Germinal center (tissue), 1 donor: ENCODE measurements around the gene SHROOM3.

ENCODE experiments used
- DNase-seq: peaks from one replicate; pipeline ENCODE4 v3.0.0; 2012; ENCODE audit warnings: mixed read lengths, low spot score

SHROOM3 gene

DNA sequence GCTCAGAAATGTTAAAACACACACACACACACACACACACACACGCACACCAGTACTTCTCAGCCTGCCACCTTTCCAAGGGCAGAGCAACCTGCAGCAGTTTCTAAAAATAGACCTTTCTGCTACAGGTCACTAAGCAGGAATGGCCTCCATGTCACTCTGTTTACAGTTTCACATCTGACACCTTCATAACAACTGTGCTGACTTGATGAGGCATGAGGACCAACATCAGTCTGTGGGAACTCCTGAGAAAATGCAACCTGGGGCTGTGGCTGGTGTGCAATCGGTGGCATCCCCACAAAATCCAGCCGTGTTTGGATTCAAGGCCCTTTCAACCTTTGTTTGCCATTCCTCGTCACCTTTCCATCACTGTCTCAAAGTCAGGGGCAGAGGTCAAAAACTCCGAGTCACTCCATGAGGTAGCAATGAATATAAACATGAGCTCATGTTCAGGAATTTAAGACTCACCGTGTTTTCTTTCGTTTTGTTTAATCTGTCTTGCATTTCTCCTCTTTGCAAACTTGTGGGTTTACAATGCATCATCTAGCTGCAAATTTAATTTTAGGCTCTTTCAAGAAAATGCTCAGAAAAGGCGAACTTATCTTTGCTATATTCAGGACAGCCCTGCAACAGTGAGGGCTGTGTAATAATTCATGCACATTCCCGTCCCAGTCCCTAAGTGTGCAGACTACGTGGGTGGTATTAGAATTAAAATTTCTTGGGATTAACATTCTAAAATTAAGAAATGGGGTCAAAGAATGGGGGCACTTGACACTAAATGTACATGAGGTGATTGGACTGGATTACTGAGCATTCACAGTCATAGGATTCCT is 135.3 kb downstream of the SHROOM3 start:
- DNase-seq = no peak

DNA sequence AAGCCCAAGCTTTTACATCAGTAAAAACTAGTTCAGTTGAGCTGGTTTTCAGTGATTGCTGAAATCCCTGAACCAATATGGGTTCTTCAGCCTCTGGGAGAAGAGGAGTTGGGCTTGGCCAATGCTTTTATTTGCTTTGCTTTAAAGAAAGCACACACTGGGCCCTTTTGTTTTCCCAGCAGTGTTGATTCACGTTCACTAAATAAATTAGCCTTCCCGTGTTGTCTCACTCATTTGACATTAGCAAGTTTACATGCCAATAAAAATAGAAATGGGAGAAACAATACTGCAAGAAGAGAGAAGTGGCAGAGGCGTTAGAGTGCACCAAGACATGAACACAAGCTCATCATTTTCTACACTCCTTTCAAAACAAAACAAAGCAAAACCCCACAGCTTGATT is 136.2 kb downstream of the SHROOM3 start:
- DNase-seq = no peak

DNA sequence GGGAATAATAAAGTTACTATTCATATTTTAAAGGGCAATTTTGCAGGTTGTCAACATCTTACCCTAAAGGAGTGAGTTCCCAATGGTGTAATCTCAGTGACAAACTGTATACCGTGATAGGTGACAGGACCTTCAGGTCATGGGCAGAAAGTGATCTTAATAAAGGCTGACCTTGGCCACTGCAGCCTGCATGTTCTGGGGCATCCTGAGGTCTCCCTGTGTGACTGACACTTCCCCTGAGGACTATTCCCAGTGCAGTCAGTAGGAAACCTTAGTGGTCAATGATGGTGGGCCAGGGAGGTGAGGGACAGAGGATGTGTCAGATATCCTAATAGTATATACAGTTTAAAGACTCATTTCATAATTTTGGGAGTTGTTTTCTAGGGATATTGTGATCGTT is 137.2 kb downstream of the SHROOM3 start:
- DNase-seq = no peak

DNA sequence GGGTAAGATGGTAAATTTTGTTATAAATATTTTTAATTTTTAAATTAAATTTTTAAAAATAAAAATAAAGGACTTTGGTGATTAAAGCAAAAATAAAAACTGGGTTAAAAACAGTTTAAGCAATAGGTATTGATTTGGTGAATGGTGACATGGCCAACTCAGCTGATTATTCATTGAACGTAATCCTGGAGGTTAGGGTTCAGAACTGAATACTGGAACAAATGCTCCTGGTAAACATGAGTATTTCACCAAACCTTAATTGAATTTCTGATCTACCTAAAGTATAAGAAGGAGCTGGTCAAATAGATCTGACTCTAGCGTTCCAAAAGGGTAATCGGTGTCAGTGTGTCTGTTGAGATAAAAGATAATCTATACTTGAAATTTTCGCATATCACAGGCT is 141.8 kb downstream of the SHROOM3 start:
- no peak for DNase-seq

DNA sequence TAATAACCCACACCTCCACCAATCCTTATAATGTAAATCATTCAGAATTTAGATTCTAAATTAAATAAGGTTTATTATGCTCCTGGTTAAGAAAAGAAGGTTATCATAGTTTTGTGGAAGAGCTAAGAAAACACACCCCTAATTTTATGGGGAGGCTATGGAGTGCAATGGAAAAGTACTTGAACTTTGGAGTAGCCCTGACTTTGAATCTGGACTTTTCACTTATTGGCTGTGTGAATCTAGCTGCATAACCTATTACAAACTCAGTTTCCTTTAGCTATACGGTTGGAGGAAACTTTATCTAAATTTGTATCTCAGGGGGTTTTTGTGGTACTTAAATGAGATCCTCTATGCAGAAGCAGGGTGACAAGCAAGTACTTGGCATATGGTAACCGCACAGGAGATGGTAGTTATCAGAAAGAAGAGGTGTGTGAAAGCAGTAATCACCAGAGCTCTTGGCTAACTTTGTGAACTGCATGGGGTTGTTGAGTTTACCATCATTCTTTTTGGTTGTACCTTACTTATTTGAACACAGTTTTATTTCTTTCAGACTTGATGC is 143.1 kb downstream of the SHROOM3 start:
- DNase-seq = no peak

DNA sequence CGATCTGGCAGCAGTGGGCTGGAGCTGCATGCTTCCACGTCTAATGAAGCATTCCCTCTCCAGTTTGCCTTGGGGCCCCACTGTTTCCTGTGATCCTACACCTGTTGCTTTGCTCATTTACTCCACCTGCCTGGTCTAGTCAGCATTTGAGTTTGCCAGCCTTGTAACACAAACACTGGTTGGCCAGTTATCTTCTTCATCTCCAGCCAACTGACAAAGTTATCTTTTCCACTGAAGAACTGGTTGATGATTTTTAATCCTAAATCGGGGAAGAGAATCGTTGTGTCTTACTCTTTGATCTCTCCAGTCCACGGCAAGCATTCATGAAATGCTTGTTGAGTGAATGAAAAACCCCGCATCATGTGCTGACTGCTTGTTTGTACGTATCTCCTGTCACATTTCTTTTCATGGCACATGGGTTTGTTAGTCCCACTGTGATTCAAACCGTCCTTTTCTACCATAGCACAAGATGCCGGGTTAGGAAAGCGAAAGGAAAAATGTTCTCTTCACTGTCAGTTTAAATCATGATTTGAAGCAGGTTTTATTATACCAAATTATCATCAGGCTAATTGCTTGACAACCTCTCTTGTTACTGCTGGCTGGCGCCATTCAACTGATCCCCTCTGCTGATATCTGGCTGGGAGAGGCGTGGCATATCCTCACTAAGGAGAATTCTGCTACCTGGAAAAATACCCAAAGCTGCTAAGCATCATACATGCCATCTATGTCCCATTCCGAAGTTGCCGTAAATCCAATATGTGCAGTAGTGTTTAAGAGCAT is 144.8 kb downstream of the SHROOM3 start:
- DNase-seq = no peak

DNA sequence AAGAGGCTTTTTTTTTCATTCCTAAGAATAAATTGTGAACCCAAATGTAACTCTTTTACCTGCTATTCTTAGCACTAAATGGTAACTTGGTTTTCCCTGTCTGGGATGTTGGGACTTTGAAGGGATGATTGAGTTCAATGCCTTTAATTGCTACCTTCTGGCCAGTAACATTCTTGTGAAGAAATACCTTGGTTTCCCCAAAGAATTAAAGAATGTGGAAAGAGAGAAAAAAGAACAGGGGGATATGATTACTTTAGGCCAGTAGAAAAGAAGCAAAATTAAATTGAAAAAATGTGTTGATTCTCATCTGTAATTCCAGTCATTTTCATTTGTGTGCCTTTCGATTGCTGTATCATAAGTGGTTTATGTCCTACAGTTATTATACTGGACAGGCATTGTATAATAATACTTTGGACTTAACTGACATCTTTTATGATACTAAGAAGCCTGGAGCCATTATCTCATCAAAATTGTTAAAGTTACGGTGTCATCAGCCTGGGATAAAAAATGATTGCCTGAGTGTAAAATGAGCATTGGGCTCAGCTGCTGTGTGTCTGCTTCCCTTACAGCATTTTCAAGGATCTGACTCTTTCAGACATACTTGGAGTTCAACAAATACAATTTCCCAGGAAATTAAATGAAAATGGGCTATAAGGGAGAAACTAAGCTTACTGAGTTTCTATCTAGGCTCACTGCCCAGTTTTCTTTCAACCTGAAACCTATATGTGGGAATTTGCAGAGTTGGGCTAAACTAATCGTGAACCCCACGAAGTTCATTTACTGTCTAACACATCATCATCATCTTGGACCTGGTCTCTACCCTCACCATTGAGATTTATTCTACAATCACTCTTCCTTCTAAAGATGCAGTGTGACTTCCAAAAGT is 146.3 kb downstream of the SHROOM3 start:
- no peak for DNase-seq

DNA sequence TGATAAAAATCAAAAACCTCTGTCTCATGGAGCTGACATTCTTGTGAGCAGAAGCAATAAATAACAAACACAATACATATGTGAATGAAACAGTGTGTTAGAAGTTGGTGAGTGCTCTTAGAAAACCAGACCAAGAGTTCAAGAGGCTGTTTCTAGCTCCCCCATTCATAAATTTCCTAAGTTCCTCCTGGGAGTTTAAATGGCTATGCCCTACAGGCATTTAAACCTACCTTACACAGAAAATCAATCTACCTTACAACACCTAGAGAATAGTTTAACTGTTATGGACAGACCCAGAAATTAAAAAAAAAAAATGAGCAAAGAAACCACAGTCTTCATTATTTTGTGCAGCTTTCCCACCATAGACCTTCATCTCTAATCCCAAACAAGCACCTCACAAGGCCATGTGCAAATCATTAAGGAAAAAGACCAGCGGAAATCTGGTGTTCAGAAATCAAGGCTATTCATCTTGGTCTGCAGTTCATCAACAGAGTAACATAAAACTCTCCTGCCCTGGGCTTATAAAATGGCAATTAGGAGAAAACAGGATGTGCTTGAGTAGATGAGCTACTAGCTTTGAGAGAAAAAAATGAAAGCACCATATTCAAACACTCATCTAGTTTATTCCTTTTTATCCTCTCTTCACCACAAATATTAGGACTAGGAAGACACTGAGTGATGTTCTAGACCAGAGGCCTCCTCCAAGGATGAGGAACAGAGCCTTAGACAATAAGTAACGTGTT is 147.2 kb downstream of the SHROOM3 start:
- no peak for DNase-seq

DNA sequence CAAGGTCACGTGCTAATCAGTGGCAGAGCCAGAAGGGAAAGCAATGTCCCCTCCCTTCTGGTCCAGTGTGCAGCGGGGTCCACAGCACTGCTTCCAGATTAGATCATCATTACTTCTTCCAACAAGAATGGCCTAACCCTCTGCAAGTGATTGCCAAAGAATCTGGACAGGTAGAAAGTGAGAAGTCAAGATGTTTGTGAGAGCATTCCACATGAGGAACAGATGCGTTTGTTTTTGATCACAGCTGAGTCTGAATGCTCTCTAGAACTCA is 147.7 kb downstream of the SHROOM3 start:
- DNase-seq = no peak

DNA sequence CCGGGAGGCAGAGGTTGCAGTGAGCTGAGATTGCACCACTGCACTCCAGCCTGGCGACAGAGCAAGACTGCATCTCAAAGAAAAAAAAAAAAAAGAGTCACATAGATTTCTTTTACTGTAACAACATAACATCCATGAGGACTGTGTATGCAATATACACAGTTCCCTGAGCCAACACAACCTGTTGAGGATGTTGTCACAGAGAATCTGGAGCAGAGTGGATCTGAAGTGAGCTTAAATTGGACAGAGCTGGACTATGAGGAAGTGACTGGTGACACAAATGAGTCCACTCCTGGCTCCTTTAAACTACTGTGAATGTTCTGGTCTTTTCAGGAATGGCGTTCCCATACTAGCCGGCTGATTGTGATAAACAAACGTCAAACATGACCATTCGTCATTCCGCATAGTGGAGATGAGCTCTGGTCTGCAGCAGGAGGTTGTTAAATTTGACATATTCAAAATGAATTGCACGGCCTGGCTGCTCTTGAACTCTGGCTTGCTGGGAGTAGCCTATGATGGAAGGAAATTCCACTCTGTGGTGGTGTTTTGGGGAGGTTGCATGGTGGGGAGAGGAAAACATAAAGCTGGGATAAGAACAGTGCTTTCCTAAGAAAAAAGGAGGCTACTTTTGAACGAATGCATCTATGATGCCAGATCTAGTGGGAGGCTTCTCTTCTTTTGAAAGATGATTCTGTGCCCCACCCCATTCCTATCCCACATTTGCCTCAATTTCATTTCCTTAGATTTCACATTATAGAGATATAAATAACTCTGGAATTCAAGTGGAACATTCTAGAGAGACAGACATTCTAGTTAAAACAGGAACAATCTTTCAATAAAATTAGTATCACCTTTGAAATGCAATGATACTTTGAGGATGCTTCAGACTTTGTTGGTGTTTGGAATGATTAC is 149.5 kb downstream of the SHROOM3 start:
- DNase-seq = no peak

DNA sequence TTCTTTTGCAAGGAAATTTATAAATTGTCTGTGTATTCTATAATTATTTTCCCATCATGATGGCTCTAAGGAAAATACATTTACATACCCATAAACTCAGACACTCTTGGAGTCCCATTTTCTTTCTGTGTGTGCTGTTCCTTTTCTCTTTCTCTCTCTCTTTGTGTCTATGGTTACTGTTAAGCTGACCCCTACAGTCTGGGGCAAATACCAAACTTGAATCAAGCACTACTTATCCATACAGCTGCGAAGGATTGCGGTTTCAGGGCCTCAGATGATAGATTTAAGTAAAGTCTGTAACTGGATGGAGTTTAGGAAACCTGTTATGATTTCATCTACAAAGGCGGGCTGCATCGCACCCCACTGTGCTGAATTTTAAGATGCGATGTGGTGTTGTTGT is 150.2 kb downstream of the SHROOM3 start:
- DNase-seq = no peak

DNA sequence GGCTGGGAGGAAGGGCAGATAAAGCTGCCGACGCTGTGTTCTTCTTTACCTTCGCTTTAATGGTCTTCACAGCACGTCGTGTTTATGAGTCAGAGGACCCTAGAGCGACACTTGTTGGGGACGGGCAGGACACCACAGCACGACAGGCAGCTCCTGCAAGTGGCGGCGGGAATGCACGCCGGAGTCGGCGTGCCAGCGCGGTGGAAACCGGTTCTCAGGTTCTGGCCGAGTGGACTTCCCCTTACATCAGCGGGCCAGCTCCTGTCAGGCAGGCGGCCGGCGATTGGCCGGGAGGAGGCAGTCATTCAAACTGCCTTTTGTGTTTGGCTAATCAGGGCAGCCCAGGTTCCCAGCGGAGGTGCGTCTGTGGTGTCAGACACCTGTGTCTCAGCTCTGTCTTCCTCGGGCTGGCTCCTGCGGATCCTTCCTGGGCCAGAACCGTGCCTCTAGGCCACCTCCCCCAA is 150.9 kb downstream of the SHROOM3 start:
- DNase-seq = peak; percentile 53

DNA sequence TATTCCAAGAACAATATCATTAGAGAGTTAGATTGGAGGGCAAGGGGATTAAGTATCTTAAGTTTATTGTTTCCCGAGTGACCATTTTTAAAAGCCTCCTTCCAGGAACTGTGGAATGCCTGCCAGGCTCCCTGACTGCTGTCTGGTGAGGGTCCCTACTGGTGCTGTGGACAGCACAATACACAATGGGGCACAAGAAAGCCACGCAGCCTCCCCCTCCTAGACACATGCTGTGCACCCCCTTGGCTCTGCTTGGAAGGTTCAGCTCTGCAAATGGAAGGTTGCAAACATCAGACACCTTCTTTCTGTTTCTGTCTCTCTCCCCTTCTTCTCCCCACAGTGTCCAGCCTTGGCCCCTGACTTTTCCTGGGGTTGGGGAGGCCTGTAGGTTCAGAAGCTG is 153.2 kb downstream of the SHROOM3 start:
- no peak for DNase-seq

DNA sequence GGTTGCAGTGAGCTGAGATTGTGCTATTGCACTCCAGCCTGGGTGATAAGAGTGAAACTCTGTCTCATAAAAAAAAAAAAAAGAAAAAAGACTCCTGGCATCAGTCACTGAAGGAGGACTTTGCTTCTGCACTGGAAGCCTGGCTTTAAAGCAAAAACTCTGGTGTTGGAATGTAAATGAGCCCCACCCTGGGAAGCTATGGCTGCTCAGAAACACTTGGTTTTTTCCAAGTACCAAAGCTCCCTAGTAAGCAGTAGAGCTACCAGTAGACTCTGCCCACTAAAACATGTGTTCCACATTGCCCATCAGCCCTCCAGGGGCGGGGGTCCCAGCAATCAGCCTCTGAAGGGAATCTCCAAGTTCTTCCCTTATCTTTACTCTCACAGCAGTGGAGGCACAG is 154.4 kb downstream of the SHROOM3 start:
- DNase-seq = no peak

DNA sequence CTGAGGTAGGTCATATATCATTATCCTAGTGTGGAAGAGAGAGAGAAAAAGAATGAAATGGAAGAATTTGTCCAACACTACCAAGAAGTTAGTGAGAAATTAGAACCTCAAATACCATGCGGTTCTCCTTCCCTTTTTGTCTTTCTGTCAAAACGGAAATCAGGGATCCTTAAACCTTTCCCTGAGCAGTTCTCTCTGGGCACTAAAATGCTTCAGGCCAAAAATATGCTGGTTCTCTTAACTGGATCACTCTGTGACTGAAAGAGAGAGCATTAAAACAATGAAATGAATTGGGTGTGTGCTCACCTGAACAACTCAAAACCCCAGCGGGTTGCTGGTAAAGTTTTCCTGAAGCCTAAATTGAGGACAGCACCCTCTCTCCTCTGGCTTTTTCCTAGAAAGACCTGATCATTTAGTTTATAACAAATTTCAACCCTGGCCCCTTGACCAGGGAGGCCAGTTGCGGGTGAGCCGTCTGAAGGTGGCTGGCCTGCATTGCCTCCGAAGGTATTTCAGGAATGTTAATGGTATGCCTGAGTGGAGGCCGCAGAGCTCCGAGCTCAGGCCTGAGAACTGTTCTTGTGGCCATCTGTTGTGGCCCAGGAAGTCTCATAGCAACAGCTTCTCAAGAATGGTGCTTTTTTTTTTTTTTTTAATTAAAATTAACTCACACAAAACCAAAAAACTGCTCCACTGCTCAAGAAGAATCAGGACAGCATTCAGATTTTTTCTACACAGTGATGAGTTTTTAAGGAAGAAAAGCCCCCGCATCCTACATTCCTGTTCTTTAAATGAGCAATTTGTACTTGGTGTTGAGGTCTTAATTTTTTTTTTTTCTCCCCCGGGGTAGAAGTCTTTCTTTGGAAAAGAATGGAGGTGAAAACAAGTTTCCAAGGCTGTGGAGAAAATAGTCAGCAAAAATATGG is 155.1 kb downstream of the SHROOM3 start:
- no peak for DNase-seq

DNA sequence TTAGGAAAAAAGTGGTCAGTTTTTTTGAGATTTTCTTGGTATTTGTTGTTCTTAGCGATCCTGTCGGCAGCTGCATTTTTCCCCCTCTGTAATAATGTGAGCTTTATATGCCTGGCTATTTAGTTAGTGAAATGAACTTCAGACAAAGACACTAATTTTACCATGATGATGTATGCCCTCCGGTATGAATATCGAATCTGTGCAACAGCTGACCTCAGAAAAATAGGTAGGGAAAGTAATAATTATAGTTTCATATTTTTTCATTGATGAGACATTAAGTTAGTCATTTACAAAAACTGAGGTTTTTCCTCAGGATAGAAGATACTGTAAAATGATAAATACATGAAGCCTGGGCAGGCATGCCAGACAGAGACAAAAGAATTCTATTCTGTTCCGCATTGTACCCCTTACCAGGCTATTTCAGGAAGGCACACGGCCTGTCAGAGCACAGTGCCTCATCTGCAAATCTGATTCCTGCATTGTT is 155.8 kb downstream of the SHROOM3 start:
- no peak for DNase-seq

DNA sequence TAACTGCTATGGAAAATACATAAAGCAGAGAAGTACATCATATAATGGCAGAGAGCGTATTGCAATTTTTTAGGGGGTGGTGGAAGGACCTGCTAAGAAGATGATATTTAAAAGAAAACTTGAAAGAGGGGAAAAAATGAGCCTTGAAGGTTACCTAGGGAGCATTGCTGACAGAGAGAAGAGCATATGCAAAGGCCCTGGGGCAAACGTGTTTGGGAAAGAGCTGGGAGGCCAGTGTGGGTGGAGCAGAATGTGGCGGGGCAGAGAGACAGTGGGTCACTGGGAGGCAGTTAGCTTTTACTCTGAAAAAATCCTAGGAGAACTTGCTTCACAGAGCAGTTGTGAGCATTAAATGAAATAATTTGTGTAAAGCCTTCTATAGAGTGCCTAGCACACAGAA is 157.0 kb downstream of the SHROOM3 start:
- DNase-seq = no peak

DNA sequence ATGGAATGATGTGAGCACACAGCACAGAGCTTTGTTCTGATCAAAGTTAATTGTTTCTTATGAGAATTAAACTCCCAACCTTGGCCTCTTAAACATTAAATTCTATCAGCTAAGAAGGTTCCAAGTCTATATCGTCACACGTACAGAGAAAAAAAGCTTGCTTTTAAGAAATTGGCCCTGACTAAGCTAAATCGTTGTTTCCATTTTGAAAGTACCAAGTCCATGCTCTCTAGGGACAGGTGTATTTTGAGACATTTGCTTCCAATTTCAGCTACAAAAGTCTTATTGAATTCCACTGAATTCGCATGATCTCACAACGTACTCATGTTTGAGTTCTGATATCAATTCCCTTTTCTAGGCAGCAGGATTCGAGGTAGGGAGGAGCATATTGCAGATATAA is 157.4 kb downstream of the SHROOM3 start:
- DNase-seq = no peak

DNA sequence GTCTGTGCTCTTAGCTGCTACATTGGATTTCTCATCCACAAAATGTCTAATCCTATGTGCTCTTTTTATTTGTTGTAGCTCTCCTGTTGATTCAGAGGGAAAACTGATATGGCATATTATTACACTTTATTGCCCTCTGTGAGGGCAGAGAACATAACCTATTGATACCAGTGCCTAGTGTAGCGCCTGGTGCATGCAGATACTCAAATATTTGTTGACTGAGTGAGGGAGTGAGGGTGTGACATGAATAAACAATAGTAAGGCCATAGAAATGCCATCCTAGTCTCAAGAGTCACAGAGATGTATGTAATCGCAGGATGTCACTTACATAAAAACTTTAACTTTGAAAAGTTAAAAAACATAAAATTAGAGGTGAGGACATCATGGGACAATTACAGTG is 159.1 kb downstream of the SHROOM3 start:
- no peak for DNase-seq
